H9 (cell line): Measurements from ENCODE around the gene SPAG5. TPM values are rescaled to one million over a fixed set of nuclear protein-coding genes. Genes with fewer than 3 reads are reported as not detected.

Experiments
- DNase-seq: peaks from one replicate; pipeline ENCODE4 v3.0.0-alpha.2; 2017
- H2AFZ ChIP-seq: one replicate; pipeline ENCODE4 v1.6.1; 2013; ENCODE audit warnings: mild to moderate bottlenecking, low read length, control low read depth, moderate library complexity
- H2AK5ac ChIP-seq: 2 replicates; pipeline ENCODE4 v1.6.1; 2013; ENCODE audit warnings: low read length, control low read depth, mixed read lengths; ENCODE audit not compliant: insufficient read length
- H2BK120ac ChIP-seq: one replicate; pipeline ENCODE4 v1.6.1; 2013; ENCODE audit warnings: low read depth, mild to moderate bottlenecking, low read length, control low read depth, inconsistent platforms; ENCODE audit not compliant: poor library complexity, severe bottlenecking
- H2BK12ac ChIP-seq: 2 replicates; pipeline ENCODE4 v1.6.1; 2013; ENCODE audit warnings: low read length, control low read depth, mixed read lengths, low read depth; ENCODE audit not compliant: insufficient read length
- H2BK15ac ChIP-seq: 2 replicates; pipeline ENCODE4 v1.6.1; 2013; ENCODE audit warnings: low read depth, low read length, control low read depth
- H2BK20ac ChIP-seq: one replicate; pipeline ENCODE4 v1.6.1; 2013; ENCODE audit warnings: low read depth, mild to moderate bottlenecking, low read length, control low read depth, inconsistent platforms; ENCODE audit not compliant: poor library complexity, severe bottlenecking
- H2BK5ac ChIP-seq: 2 replicates; pipeline ENCODE4 v1.6.1; 2013; ENCODE audit warnings: low read length, control low read depth, mixed read lengths; ENCODE audit not compliant: insufficient read length
- H3K14ac ChIP-seq: 2 replicates; pipeline ENCODE4 v1.6.1; 2013; ENCODE audit warnings: low read length, control low read depth; ENCODE audit not compliant: insufficient read depth
- H3K18ac ChIP-seq: 2 replicates; pipeline ENCODE4 v1.6.1; 2013; ENCODE audit warnings: low read depth, mild to moderate bottlenecking, mixed read lengths, low read length, control low read depth; ENCODE audit not compliant: insufficient read length
- H3K23ac ChIP-seq: 2 replicates; pipeline ENCODE4 v1.6.1; 2013; ENCODE audit warnings: low read length, control low read depth, mixed read lengths, low read depth; ENCODE audit not compliant: insufficient read length
- H3K23me2 ChIP-seq: 2 replicates; pipeline ENCODE4 v1.6.1; 2013; ENCODE audit warnings: low read depth, mild to moderate bottlenecking, mixed read lengths, low read length, control low read depth; ENCODE audit not compliant: insufficient read length, poor library complexity, severe bottlenecking
- H3K27ac ChIP-seq: 2 replicates; pipeline ENCODE4 v1.5.1; 2013; ENCODE audit warnings: low read length, control low read depth, mixed read lengths, low read depth; ENCODE audit not compliant: insufficient read length
- H3K27me3 ChIP-seq: 2 replicates; pipeline ENCODE4 v1.6.1; 2013; ENCODE audit warnings: low read length, control low read depth, inconsistent platforms; ENCODE audit not compliant: insufficient read depth
- H3K4ac ChIP-seq: 2 replicates; pipeline ENCODE4 v1.6.1; 2013; ENCODE audit warnings: low read depth, mild to moderate bottlenecking, control low read depth, inconsistent platforms, low read length, moderate library complexity
- H3K4me1 ChIP-seq: 2 replicates; pipeline ENCODE4 v1.6.1; 2013; ENCODE audit warnings: low read length, control low read depth, inconsistent platforms; ENCODE audit not compliant: insufficient read depth
- H3K4me2 ChIP-seq: 2 replicates; pipeline ENCODE4 v1.6.1; 2013; ENCODE audit warnings: low read length, control low read depth, mixed read lengths; ENCODE audit not compliant: insufficient read length, insufficient read depth
- H3K56ac ChIP-seq: 2 replicates; pipeline ENCODE4 v1.6.1; 2013; ENCODE audit warnings: low read depth, mild to moderate bottlenecking, mixed read lengths, low read length, control low read depth; ENCODE audit not compliant: insufficient read length
- H3K79me1 ChIP-seq: 2 replicates; pipeline ENCODE4 v1.6.1; 2013; ENCODE audit warnings: low read depth, mild to moderate bottlenecking, moderate library complexity, low read length, control low read depth, inconsistent platforms; ENCODE audit not compliant: insufficient read depth, poor library complexity, severe bottlenecking
- H3K79me2 ChIP-seq: 2 replicates; pipeline ENCODE4 v1.6.1; 2013; ENCODE audit warnings: low read length, control low read depth, inconsistent platforms; ENCODE audit not compliant: insufficient read depth
- H3K9ac ChIP-seq: 2 replicates; pipeline ENCODE4 v1.6.1; 2013; ENCODE audit warnings: low read length, control low read depth, mixed read lengths; ENCODE audit not compliant: insufficient read length; ENCODE audit errors: extremely low read depth
- H3K9me3 ChIP-seq: one replicate; pipeline ENCODE4 v1.6.1; 2013; ENCODE audit warnings: low read depth, low read length, inconsistent platforms; ENCODE audit not compliant: control insufficient read depth
- H3T11ph ChIP-seq: one replicate; pipeline ENCODE4 v1.6.1; 2013; ENCODE audit warnings: mild to moderate bottlenecking, low read length, control low read depth, inconsistent platforms
- H4K20me1 ChIP-seq: one replicate; pipeline ENCODE4 v1.6.1; 2013; ENCODE audit not compliant: control insufficient read depth, insufficient read length, insufficient read depth
- H4K5ac ChIP-seq: 2 replicates; pipeline ENCODE4 v1.6.1; 2013; ENCODE audit warnings: low read depth, mild to moderate bottlenecking, mixed read lengths, low read length, control low read depth; ENCODE audit not compliant: insufficient read length
- H4K8ac ChIP-seq: replicated peaks from 2 replicates; pipeline ENCODE4 v1.6.1; 2013; ENCODE audit warnings: low read length, control low read depth, mixed read lengths, low read depth; ENCODE audit not compliant: insufficient read length
- H4K91ac ChIP-seq: 2 replicates; pipeline ENCODE4 v1.6.1; 2013; ENCODE audit warnings: low read depth, mild to moderate bottlenecking, moderate library complexity, mixed read lengths, low read length, control low read depth; ENCODE audit not compliant: insufficient read length
- H3K27ac Mint-ChIP-seq, 3 experiments: 2 replicates in 2 of 3; 3 replicates in 1 of 3; pipeline ENCODE4 v1.8.0; 2020 to 2021; ENCODE audit warnings: mixed read lengths in 3 of 3, mild to moderate bottlenecking in 1 of 3, moderate library complexity in 1 of 3
- H3K27me3 Mint-ChIP-seq: 2 replicates; pipeline ENCODE4 v1.8.0; 2021; ENCODE audit warnings: low read depth, mild to moderate bottlenecking, moderate library complexity, mixed read lengths
- H3K36me3 Mint-ChIP-seq, 3 experiments: 2 replicates in 2 of 3; 3 replicates in 1 of 3; pipeline ENCODE4 v1.8.0; 2020 to 2021; ENCODE audit warnings: low read depth in 3 of 3, mixed read lengths in 3 of 3; ENCODE audit not compliant: insufficient read depth in 1 of 3
- H3K4me1 Mint-ChIP-seq, 2 experiments: 2 replicates each; pipeline ENCODE4 v1.8.0; 2020; ENCODE audit warnings: mixed read lengths in 2 of 2
- H3K4me3 Mint-ChIP-seq, 2 experiments: 2 replicates in 1 of 2; 3 replicates in 1 of 2; pipeline ENCODE4 v1.8.0; 2020 to 2021; ENCODE audit warnings: mild to moderate bottlenecking in 2 of 2, mixed read lengths in 2 of 2, moderate library complexity in 1 of 2
- H3K9me3 Mint-ChIP-seq, 2 experiments: 2 replicates in 1 of 2; 3 replicates in 1 of 2; pipeline ENCODE4 v1.8.0; 2020; ENCODE audit warnings: mild to moderate bottlenecking in 2 of 2, mixed read lengths in 2 of 2, moderate library complexity in 1 of 2
- WGBS: extraction: QIAGEN DNeasy Blood & Tissue Kit; methylation state at CpG from one replicate; pipeline ENCODE4 v1.1.7; 2013; ENCODE audit warnings: missing lambda C conversion rate, low lambda C conversion rate, mixed read lengths; ENCODE audit not compliant: insufficient read length; ENCODE audit errors: extremely low coverage; 5-methylcytosine and 5-hydroxymethylcytosine counted together
- total RNA-seq: library from RNA; stranded (reverse); gene quantifications from 2 replicates; pipeline ENCODE4 v1.2.1, GENCODE V29; 2021
- TF ChIP-seq, protein P1 (sequence below): fragments of 200-600 bp; sonication (generic); conservative IDR thresholded peaks from 3 replicates; pipeline ENCODE4 v1.8.0; 2021; ENCODE audit warnings: antibody characterized with exemption, mild to moderate bottlenecking

SPAG5 gene
- total RNA-seq, 1 experiment from 2014 or later = 122 TPM

DNA sequence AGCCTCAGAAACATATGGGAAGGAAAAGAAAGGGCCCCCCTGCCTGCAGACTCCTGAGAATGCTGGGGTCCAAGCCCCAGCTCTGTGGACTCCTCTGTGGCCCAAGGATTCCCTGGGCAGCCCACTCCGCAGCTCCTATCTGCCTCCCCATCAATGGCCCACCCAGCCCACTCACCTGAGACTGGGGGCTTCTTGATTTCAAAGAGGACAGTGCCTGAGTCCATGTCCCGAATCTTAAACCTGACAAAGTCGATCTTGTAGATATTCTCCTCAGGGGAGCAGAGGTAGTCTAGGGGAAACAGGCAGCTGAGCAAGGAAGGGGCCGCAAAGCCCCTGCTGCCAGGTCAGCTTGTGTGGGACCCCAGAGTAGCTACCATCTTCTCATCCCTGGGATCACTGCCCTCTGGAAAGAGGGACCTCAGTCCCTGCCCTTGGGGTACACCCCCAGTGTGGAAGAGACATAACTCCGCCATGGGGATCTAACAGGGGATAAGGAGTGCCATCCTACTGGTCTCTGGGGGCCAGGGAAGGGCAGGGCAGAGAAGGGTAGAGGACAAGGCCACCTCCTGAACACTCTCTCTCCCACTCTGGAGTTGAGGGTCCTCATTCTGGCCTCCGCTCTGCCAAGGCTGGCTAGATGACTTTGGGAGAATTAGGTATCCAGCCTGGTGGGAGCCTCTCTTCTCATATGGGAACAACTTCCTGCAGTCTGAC, 50.3 kb downstream of the SPAG5 start:
- no peak overlapping the region for H4K91ac ChIP-seq
- DNase-seq = no peak
- H3K27ac Mint-ChIP-seq = no peak overlapping the region
- H2AK5ac ChIP-seq = no peak overlapping the region
- H3K27me3 Mint-ChIP-seq = peaks cover 4% of the 10 kb centered on the region
- H2BK12ac ChIP-seq = no peak overlapping the region
- no peak overlapping the region for H3T11ph ChIP-seq
- no peak overlapping the region for H3K4me3 Mint-ChIP-seq
- H3K9ac ChIP-seq = no peak overlapping the region
- no CpG with 5 or more reads among the region's 6 CpGs for WGBS
- no peak overlapping the region for H2AFZ ChIP-seq
- no peaks in the 10 kb centered on the region for H3K79me1 ChIP-seq
- H3K56ac ChIP-seq = no peak overlapping the region
- no peaks in the 10 kb centered on the region; the same call in 1 of the 2 replicates for H3K79me2 ChIP-seq
- TF ChIP-seq, protein P1, sequence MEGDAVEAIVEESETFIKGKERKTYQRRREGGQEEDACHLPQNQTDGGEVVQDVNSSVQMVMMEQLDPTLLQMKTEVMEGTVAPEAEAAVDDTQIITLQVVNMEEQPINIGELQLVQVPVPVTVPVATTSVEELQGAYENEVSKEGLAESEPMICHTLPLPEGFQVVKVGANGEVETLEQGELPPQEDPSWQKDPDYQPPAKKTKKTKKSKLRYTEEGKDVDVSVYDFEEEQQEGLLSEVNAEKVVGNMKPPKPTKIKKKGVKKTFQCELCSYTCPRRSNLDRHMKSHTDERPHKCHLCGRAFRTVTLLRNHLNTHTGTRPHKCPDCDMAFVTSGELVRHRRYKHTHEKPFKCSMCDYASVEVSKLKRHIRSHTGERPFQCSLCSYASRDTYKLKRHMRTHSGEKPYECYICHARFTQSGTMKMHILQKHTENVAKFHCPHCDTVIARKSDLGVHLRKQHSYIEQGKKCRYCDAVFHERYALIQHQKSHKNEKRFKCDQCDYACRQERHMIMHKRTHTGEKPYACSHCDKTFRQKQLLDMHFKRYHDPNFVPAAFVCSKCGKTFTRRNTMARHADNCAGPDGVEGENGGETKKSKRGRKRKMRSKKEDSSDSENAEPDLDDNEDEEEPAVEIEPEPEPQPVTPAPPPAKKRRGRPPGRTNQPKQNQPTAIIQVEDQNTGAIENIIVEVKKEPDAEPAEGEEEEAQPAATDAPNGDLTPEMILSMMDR = no peak; the same call in 1 of the 3 replicates
- H3K36me3 Mint-ChIP-seq = peaks cover 2 to 9% (median 4%) of the 10 kb centered on the region in 3 experiments; a peak in 6 of 7 replicates
- no peak overlapping the region for H3K18ac ChIP-seq
- no peak overlapping the region for H3K4ac ChIP-seq
- H3K4me1 Mint-ChIP-seq = peaks cover 39 to 68% of the 10 kb centered on the region in 2 experiments
- peaks cover 8% of the 10 kb centered on the region; the same call in 1 of the 2 replicates for H3K4me1 ChIP-seq
- H3K27ac ChIP-seq = no peak overlapping the region
- H3K9me3 Mint-ChIP-seq = no peaks in the 10 kb centered on the region
- H2BK15ac ChIP-seq = no peak overlapping the region
- H4K5ac ChIP-seq = no peak overlapping the region
- H3K4me2 ChIP-seq = no peak overlapping the region
- H3K27me3 ChIP-seq = no peaks in the 10 kb centered on the region
- no peak overlapping the region for H3K23ac ChIP-seq
- no peak overlapping the region for H3K14ac ChIP-seq
- peaks cover 5% of the 10 kb centered on the region for H3K23me2 ChIP-seq
- no peaks in the 10 kb centered on the region for H4K20me1 ChIP-seq
- no peak overlapping the region for H2BK20ac ChIP-seq
- H3K9me3 ChIP-seq = no peaks in the 10 kb centered on the region
- no peak overlapping the region for H2BK120ac ChIP-seq
- H2BK5ac ChIP-seq = no peak overlapping the region
- H4K8ac ChIP-seq = no peak overlapping the region
